Measurements from ENCODE around the gene PCSK2.

DNA sequence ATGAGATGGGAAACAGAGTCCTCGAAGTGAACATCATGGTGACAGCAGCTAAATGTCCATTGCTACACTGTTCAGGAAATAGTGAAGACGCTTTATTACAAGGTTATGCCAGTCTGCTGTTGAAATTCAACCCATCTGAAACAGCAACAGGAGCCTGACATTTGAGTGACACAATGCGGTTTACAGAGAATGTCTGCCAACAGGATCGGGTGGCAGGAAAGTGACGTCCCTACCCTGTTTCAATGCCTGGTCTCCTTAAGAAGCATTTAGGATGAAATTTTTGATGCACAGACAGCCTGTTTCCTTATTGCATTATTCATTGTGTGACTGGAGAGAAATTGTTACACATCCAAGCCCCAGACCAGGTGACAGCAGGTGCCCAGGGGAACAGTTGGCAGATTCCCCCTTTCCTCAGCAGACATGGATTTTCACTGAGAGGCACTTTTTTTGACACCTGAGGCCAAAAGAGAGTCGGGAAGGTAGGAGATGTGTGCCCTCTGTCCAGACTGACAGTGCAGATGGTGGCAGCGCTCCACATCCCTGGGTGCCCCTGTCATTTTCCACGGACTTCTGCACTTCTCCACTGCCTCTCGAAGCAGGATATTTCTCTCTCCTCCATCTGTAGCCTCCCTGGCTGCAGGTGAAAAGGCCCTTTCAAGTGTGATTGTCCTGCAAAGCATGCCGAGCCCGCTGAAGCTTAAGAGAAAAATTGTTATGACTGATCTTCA is 216.5 kb downstream of the PCSK2 start:
- TF ChIP-seq CTCF (conservative IDR thresholded peaks at IDR 0.05; ENCODE audit: low read length) (no peak), EZH2phosphoT487 (IDR thresholded peaks at IDR 0.05; ENCODE audit: borderline replicate concordance, low read depth, low read length) (no peak)
